GM12865 (cell line): ENCODE measurements around the gene ARHGEF19.

ENCODE experiments used
- DNase-seq: peaks from one replicate; pipeline ENCODE4 v3.0.0; 2010; ENCODE audit warnings: low read depth
- H3K4me3 ChIP-seq: 2 replicates; pipeline ENCODE4 v1.5.1; 2011; ENCODE audit warnings: mild to moderate bottlenecking, low read depth, low read length, control low read depth
- CTCF ChIP-seq: IDR thresholded peaks from 2 replicates; pipeline ENCODE4 v1.5.1; 2011; ENCODE audit warnings: low read length, control low read depth, low read depth, inconsistent platforms; ENCODE audit not compliant: insufficient read depth; ENCODE audit errors: missing control alignments

Gene ARHGEF19

GRCh38 chr1:16178596-16179497, 33.6 kb downstream of the ARHGEF19 start:
- no peak overlapping the region for H3K4me3 ChIP-seq
- TF ChIP-seq CTCF: no peak
- DNase-seq: no peak

GRCh38 chr1:16177306-16177705, 35.1 kb downstream of the ARHGEF19 start:
- TF ChIP-seq CTCF: no peak
- no peak for DNase-seq

GRCh38 chr1:16176653-16177052, 35.8 kb downstream of the ARHGEF19 start:
- DNase-seq: no peak
- H3K4me3 ChIP-seq: no peak overlapping the region
- TF ChIP-seq CTCF: no peak

More at GRCh38 chr1:16177306-16177705, 35.1 kb downstream of the ARHGEF19 start:
- H3K4me3 ChIP-seq: no peak overlapping the region

- no peak overlapping the region for H3K4me3 ChIP-seq
- TF ChIP-seq CTCF: no peak
These were observed 36.6 kb downstream of the ARHGEF19 start for GRCh38 chr1:16175610-16176553.

GRCh38 chr1:16174886-16175598, 37.4 kb downstream of the ARHGEF19 start:
- no peak for TF ChIP-seq CTCF
- no peak overlapping the region for H3K4me3 ChIP-seq
- no peak for DNase-seq

More at GRCh38 chr1:16175610-16176553, 36.6 kb downstream of the ARHGEF19 start:
- no peak for DNase-seq

- no peak overlapping the region for H3K4me3 ChIP-seq
- DNase-seq: no peak
- TF ChIP-seq CTCF: no peak
These were observed 38.1 kb downstream of the ARHGEF19 start for GRCh38 chr1:16174261-16174868.
